GM12801 (cell line): Measurements from ENCODE around the gene BBS7.

Experiments used
- CTCF ChIP-seq: IDR thresholded peaks from one replicate; pipeline ENCODE4 v1.5.1; 2011; ENCODE audit warnings: control low read depth; ENCODE audit not compliant: insufficient read length; ENCODE audit errors: extremely low read depth

The BBS7 gene

DNA sequence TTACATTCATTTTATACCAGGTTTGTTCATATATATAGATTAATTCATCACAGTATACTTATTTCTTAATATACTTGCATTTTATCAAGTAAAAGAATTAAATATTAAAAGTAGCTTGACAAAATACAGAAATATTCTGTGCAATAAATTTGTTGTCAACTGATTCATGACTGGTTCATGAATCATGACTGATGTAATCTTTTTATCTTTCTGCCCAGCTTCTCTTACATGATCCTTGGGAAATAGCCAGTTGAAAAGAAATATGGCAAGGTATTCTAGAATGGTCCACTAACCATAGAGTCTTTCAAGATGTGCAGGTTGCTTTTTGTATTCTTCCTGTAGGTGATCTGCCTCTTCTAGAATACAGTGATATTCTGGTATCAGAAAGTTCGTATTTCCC lies 42.4 kb downstream of the BBS7 start:
- TF ChIP-seq CTCF, result no peak

DNA sequence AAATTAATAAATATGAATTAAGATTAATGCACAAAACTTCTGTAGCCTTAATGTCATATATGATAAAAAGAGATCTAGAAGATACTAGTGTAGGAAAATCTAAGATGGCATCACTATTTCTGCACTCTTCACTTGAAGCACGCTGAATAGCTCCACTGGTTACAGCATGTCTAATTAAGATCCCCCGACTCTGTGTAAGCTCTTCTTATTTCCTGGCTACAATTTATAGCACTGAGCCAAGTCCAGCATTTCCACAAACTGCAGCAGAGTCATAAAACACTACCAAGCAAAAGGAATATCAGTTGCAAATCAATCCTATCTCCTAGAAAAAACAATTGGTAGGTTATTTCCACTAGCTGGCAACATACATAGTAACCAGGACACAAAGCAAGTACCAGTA lies 45.3 kb downstream of the BBS7 start:
- TF ChIP-seq CTCF, result no peak

DNA sequence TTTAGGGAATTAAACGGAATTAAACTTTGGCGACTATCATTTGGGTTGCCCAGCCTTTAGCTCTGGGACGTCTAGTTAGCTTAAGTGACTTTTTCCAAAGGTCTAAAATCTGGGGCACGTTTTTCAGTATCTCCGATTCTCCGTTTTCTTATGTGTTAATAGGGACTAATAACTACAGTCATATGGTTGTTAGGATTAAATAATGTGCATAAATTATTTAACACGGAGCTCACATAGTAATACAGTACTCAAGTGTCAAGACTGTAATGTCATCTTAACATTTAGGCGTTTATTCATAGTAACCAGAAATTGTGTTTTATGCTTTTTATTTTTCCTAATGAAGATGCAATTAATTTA lies 46.1 kb downstream of the BBS7 start:
- no peak for TF ChIP-seq CTCF

DNA sequence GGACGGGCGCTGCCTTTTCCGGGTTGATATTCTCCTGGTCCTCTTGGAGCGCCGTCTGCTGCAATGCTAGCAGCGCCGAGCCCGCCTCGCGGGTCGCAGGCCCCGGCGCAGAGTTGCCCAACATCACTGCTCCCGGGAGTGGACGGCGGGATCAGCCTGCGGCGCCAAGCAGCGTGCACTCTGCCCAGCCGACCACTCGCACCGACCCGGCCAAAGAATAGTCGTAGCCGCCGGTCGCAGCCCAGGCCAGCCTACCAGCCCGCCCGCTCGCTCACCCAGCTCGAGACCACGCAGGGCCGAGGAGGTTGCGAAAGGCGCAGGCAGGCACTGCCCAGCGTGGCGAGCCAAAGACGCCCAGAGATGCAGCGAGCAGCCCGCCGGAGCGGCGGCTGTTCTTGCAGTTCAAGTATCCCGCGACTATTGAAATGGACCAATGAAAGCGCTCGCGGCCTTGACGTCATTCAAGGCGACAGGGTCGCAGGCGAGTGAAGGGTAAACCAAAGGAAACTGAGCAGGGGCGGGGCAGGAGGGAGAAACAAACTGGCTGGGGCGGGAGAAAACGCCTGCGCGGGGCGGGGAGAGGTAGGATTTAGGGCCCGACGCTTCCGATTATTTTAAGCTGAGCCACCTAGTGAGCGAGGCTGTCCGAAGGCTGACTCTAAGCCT lies 46.6 kb downstream of the BBS7 start, which contains the start of gene CCNA2:
TSS of gene CCNA2 (minus strand) at position 379 of the 666 bp plus-strand sequence. CDS start at position 124, 255 bp downstream.
- TF ChIP-seq CTCF, result no peak

- no peak for TF ChIP-seq CTCF
Measured at GRCh38 chr4:121822796-121823504, 47.3 kb downstream of the BBS7 start.

- no peak for TF ChIP-seq CTCF
Measured at GRCh38 chr4:121822047-121822446, 48.2 kb downstream of the BBS7 start.

- TF ChIP-seq CTCF, result no peak
Measured at GRCh38 chr4:121819216-121819965, 50.9 kb downstream of the BBS7 start.
